ENCODE measurements around the gene BARHL1. TPM values are rescaled to one million over a fixed set of nuclear protein-coding genes. Genes with fewer than 3 reads are reported as not detected.

The BARHL1 gene
- total and polyA plus RNA-seq, 9 of the 15 experiments (the other 6 are each of a cell fraction or from before 2014, with no cell fraction given), result not detected

- TF ChIP-seq E2F5 (CRISPR knock-in tag; IDR thresholded peaks at IDR 0.05) (no peak), RBM17 (IDR thresholded peaks at IDR 0.05; ENCODE audit: borderline replicate concordance, low read depth, low read length) (no peak), ZNF668 (CRISPR knock-in tag; IDR thresholded peaks at IDR 0.05) (no peak), NFRKB (IDR thresholded peaks at IDR 0.05; ENCODE audit: low read depth) (no peak), PHF20 (IDR thresholded peaks at IDR 0.05; ENCODE audit: partially characterized antibody) (no peak), KDM5B (IDR thresholded peaks at IDR 0.05; ENCODE audit: insufficient replicate concordance, low read depth, low read length) (no peak)
Measured at GRCh38 chr9:132594412-132594811, 12.0 kb downstream of the BARHL1 start (continued).

GRCh38 chr9:132595319-132595718 is 12.9 kb downstream of the BARHL1 start:
- CTCF ChIA-PET (ENCODE audit: low intra/inter-chr PET ratio), result no interaction called here
- POLR2A ChIA-PET, result interaction anchor here (1.1 kb wide), 1 partner anchor 304 kb away, joined by 4 read pairs; no protein-coding TSS in a partner anchor
- Histone ChIP-seq H3K4me3 (no peak overlapping the region), H2AFZ (ENCODE audit: low read depth, low read length) (no peak overlapping the region), H3K27ac (ENCODE audit: extremely low read depth, low read depth, low read length) (no peak overlapping the region), H3K4me2 (ENCODE audit: insufficient read depth, low read length) (no peak overlapping the region), H3K36me3 (ENCODE audit: control insufficient read depth, insufficient read depth, low read length) (peaks cover 57% of the 10 kb centered on the region; the same call in 2 of the 3 replicates), H3K9ac (ENCODE audit: insufficient read depth in 1 of 2, low read depth in 2 of 2, low read length in 2 of 2) (no peak overlapping the region), H3K79me2 (ENCODE audit: control insufficient read depth, insufficient read depth, low read length) (no peaks in the 10 kb centered on the region), H3K27me3 (ENCODE audit: control insufficient read depth in 2 of 2, insufficient read depth in 2 of 2, low read length in 2 of 2) (no peaks in the 10 kb centered on the region), H4K20me1 (replicated peaks; ENCODE audit: control insufficient read depth, insufficient read depth, low read length) (peaks cover 14% of the 10 kb centered on the region), H3K4me1 (replicated peaks in 1 of 2; ENCODE audit: control insufficient read depth in 2 of 2, insufficient read depth in 2 of 2, low read length in 2 of 2) (peaks cover 0 to 3% of the 10 kb centered on the region in 2 experiments; a peak in 1 of 5 replicates), H3K9me1 (ENCODE audit: control insufficient read depth, insufficient read depth, low read length) (no peaks in the 10 kb centered on the region), H3K9me3 (replicated peaks; ENCODE audit: control insufficient read depth, insufficient read depth, low read depth, low read length) (no peaks in the 10 kb centered on the region)
- FAIRE-seq (no peak), ATAC-seq (no peak), DNase-seq (ENCODE audit: extremely low read depth in 1 of 4, low spot score in 3 of 4) (no peak)
- no TSS peak for BruUV-seq (replicated peaks)
- in situ Hi-C loops (cut with MboI) (no loop called here), intact Hi-C loops (cut with micrococcal nuclease) (no loop called here)
- 89% methylated on average over 5 of the region's 6 CpGs for WGBS (ENCODE audit: insufficient coverage, low coverage, missing lambda C conversion rate)
- TF ChIP-seq MLX (CRISPR knock-in tag; conservative IDR thresholded peaks at IDR 0.05), result no peak
- no peak for TF ChIP-seq ZNF518B (CRISPR knock-in tag; IDR thresholded peaks at IDR 0.05)
- no peak for TF ChIP-seq ZNF444 (CRISPR knock-in tag; IDR thresholded peaks at IDR 0.05)
- TF ChIP-seq NFIC (IDR thresholded peaks at IDR 0.05), result no peak
- no peak for TF ChIP-seq SMARCE1 (IDR thresholded peaks at IDR 0.05)
- no peak for TF ChIP-seq MED1 (CRISPR knock-in tag; IDR thresholded peaks at IDR 0.05; ENCODE audit: borderline replicate concordance)
- no peak for TF ChIP-seq ZNF282 (CRISPR knock-in tag; IDR thresholded peaks at IDR 0.05)
- no peak for TF ChIP-seq ETS1 (conservative IDR thresholded peaks at IDR 0.05; ENCODE audit: control insufficient read depth, low read depth, low read length)
- TF ChIP-seq JUNB (CRISPR knock-in tag; conservative IDR thresholded peaks at IDR 0.05), result no peak
- TF ChIP-seq HIVEP1 (CRISPR knock-in tag; IDR thresholded peaks at IDR 0.05), result no peak
- no peak for TF ChIP-seq POLR2H (tag; IDR thresholded peaks at IDR 0.05; ENCODE audit: low read depth)

Data from K562 (cell line).